Mesothelial cell of epicardium (in vitro differentiated cells): ENCODE measurements around the gene PC. TPM values are rescaled to one million over a fixed set of nuclear protein-coding genes. Genes with fewer than 3 reads are reported as not detected.

ENCODE experiments used
- DNase-seq, 2 experiments: peaks; one replicate each; pipeline ENCODE4 v3.0.0; 2021; ENCODE audit warnings: low spot score in 2 of 2; ENCODE audit not compliant: unreplicated experiment in 2 of 2
- H3K27ac Mint-ChIP-seq: 2 replicates; pipeline ENCODE4 v1.8.0; 2021; ENCODE audit warnings: mixed read lengths
- H3K27me3 Mint-ChIP-seq: 2 replicates; pipeline ENCODE4 v1.8.0; 2021; ENCODE audit warnings: low read depth, mixed read lengths
- H3K36me3 Mint-ChIP-seq: 2 replicates; pipeline ENCODE4 v1.8.0; 2021; ENCODE audit warnings: mixed read lengths
- H3K4me1 Mint-ChIP-seq: 2 replicates; pipeline ENCODE4 v1.8.0; 2021; ENCODE audit warnings: mixed read lengths
- H3K4me3 Mint-ChIP-seq: 2 replicates; pipeline ENCODE4 v1.8.0; 2021; ENCODE audit warnings: mild to moderate bottlenecking, moderate library complexity, mixed read lengths
- H3K9me3 Mint-ChIP-seq: 2 replicates; pipeline ENCODE4 v1.8.0; 2021; ENCODE audit warnings: mixed read lengths
- total RNA-seq: library from RNA; stranded (reverse); gene quantifications from 3 replicates; pipeline ENCODE4 v1.2.1, GENCODE V29; 2021
- TF ChIP-seq, protein P1 (sequence below): fragments of 200-600 bp; sonication (generic); IDR thresholded peaks from one replicate; pipeline ENCODE4 v1.5.0; 2021; ENCODE audit warnings: antibody characterized with exemption; ENCODE audit not compliant: unreplicated experiment

PC gene
- total RNA-seq, 1 donor from 2014 or later = 9.5 TPM

DNA sequence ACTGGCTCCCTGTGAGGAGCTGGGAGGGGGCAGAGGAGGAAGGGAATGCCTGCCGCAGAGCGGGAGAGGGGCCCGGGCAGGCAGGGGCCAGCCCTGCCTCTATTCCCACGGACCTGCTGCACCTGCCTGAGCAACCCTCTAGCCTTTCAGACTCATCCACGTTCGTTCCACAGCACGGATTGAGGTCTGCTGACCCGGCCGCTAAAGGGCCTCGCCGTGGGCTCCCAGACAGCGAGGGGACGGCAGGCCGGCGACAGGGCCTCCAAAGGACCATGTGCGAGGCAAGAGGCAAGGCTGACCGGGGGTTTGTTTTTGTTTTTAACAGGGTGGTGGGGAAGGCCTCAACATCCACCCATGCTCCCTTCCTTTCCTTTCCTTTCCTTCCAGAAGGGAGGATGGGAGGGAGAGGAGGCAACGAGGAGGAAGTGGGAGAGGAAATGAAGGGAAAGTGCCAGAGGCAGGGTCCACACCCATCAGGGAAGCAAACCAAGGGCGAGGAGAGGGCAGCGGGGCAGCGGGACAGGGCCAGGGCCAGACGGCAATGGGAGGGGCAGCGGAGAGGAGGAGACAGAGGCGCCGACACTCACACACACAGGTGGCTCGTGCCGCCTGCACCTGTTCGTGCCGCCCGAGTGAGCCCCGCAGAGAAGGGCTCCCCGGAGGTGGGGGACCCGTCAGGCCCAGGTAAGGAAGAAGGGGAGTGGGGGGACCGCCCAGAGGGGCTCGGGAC, 93.8 kb downstream of the PC start:
- no peaks in the 10 kb centered on the region for H3K9me3 Mint-ChIP-seq
- H3K27me3 Mint-ChIP-seq = no peaks in the 10 kb centered on the region
- no peak overlapping the region for H3K4me3 Mint-ChIP-seq
- H3K36me3 Mint-ChIP-seq = no peaks in the 10 kb centered on the region
- H3K4me1 Mint-ChIP-seq = peaks cover 5% of the 10 kb centered on the region
- TF ChIP-seq, protein P1, sequence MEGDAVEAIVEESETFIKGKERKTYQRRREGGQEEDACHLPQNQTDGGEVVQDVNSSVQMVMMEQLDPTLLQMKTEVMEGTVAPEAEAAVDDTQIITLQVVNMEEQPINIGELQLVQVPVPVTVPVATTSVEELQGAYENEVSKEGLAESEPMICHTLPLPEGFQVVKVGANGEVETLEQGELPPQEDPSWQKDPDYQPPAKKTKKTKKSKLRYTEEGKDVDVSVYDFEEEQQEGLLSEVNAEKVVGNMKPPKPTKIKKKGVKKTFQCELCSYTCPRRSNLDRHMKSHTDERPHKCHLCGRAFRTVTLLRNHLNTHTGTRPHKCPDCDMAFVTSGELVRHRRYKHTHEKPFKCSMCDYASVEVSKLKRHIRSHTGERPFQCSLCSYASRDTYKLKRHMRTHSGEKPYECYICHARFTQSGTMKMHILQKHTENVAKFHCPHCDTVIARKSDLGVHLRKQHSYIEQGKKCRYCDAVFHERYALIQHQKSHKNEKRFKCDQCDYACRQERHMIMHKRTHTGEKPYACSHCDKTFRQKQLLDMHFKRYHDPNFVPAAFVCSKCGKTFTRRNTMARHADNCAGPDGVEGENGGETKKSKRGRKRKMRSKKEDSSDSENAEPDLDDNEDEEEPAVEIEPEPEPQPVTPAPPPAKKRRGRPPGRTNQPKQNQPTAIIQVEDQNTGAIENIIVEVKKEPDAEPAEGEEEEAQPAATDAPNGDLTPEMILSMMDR = no peak
- DNase-seq = no peak
- no peak overlapping the region for H3K27ac Mint-ChIP-seq

DNA sequence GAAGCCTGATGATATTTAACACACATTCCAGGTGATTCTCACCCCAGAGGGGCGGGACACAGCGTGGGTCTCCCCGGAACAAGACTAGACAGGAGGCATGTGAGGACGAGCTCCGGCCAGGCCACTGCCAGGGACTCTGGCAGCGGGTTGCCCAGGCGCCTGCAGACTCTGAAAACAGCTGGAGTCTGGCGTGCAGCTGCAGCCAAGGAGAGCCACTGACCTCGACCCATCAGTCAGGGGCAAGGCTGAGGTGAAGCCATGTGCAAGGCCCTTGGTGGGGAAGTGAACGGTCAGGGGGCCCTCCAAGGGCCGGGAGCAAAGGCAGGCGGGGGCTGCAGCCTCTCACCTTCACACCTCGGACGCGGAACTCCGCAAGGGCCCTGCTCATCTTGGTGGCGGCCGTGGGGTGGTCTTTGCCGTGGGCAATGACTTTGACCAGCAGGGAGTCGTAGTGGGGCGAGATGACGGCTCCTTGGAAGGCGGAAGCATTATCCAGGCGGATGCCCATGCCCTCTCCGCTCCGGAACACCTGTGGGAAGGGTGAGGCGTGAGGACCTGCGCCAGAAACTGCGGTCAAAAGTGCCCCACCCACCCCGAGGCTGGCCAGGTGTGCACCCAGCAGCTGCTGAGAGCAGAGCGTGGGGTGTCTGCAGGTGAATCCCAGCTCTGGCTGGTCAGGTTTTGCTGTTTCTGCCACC, 94.6 kb downstream of the PC start:
- H3K4me1 Mint-ChIP-seq = peaks cover under 1% of the 10 kb centered on the region
- no peaks in the 10 kb centered on the region for H3K9me3 Mint-ChIP-seq
- H3K27me3 Mint-ChIP-seq = no peaks in the 10 kb centered on the region
- no peak for DNase-seq
- no peaks in the 10 kb centered on the region for H3K36me3 Mint-ChIP-seq
- TF ChIP-seq, protein P1 = no peak
- no peak overlapping the region for H3K4me3 Mint-ChIP-seq
- no peak overlapping the region for H3K27ac Mint-ChIP-seq

DNA sequence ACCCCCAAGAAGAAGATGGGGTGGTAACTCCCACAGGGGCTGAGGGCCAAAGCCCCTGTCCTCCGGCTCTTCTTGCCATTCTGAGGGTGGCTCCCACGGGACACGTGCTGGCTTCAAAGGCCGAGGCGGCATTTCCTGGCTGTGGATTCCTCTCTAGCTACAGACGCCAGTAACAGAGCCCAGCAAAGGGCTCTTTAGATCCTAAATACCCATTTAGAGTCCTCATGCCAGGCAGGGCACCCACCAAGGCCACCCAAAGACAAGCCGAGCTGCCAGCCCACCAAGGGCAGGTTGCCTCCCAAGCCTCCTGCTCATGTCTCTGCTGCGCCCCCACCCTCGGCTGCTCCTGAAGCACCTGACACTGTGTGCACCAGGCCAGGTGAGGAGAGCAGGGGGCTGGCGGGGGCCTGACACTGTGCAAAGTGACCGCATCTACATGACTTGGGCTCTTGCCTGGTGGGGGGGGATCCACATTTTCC, 95.6 kb downstream of the PC start:
- Mint-ChIP-seq H3K36me3 (no peaks in the 10 kb centered on the region), H3K27ac (no peak overlapping the region), H3K27me3 (no peaks in the 10 kb centered on the region), H3K4me3 (no peak overlapping the region), H3K9me3 (no peaks in the 10 kb centered on the region), H3K4me1 (no peaks in the 10 kb centered on the region)
- TF ChIP-seq, protein P1 = no peak
- DNase-seq = no peak

DNA sequence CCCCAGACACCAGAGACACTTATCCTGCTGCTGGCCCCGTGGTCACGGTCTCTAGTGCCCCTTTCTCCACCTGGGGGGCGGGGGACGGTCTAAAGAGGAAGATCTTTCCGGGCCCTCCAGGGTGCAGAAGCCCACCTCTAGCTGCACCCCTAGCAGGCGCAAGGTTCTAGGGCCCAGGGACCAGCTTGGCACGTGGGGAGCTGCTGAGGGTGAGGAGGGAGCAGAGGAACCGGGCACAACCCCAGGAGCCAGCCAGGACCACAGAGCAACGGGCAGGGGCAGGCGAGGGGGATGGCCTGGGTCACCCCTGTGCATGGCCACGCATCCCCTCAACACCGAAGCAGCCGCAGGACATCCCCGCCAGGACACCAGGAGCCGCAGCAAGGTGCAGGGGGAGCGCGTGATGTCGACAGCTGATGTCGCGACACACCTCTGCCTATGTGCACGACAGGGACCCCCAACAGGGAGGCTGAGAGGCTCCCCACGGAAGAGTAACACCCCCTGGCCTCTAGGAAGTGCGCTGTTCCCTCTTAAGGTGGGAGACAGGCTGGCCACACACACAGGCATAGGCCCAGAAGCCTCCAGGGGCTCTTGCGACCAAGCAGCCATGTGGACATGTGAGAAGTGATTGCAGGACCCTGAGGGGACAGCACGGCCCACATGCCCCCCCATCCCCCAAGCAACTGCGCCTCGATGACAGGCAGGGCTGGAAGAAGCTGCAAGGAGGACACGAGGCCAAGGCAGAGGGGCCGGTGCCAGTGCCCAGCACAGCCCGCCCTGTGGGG, 96.2 kb downstream of the PC start:
- DNase-seq = no peak

More for the DNA sequence above, 96.2 kb downstream of the PC start:
- Mint-ChIP-seq H3K9me3 (no peaks in the 10 kb centered on the region), H3K36me3 (no peaks in the 10 kb centered on the region), H3K27me3 (no peaks in the 10 kb centered on the region), H3K4me3 (no peak overlapping the region), H3K27ac (no peak overlapping the region), H3K4me1 (no peaks in the 10 kb centered on the region)
- TF ChIP-seq, protein P1 = no peak
